ENCODE measurements around the gene SPEG.

The SPEG gene

GRCh38 chr2:219483451-219484342, 49.1 kb downstream of the SPEG start:
- DNase-seq, result no peak

- DNase-seq, result no peak
Observed at GRCh38 chr2:219484343-219485200, 49.9 kb downstream of the SPEG start.

- DNase-seq, result no peak
Observed at GRCh38 chr2:219485201-219485580, 50.5 kb downstream of the SPEG start.

GRCh38 chr2:219486380-219486959, 51.8 kb downstream of the SPEG start:
- DNase-seq, result no peak

GRCh38 chr2:219488149-219488843, 53.7 kb downstream of the SPEG start:
- DNase-seq, result no peak

- no peak for DNase-seq
Observed at GRCh38 chr2:219488844-219489194, 54.2 kb downstream of the SPEG start.

GRCh38 chr2:219489315-219489714, 54.7 kb downstream of the SPEG start:
- DNase-seq, result no peak

GRCh38 chr2:219490186-219490585, 55.5 kb downstream of the SPEG start:
- no peak for DNase-seq

- DNase-seq, result no peak
Observed at GRCh38 chr2:219490600-219491130, 56.0 kb downstream of the SPEG start.

- DNase-seq, result no peak
Observed at GRCh38 chr2:219491278-219491963, 56.8 kb downstream of the SPEG start.

GRCh38 chr2:219492575-219492974, 57.9 kb downstream of the SPEG start:
- DNase-seq, result no peak

GRCh38 chr2:219493086-219493485, 58.4 kb downstream of the SPEG start:
- no peak for DNase-seq

GRCh38 chr2:219494952-219495530, 60.4 kb downstream of the SPEG start:
- DNase-seq, result no peak

- peak; percentile 81 for DNase-seq
Observed at GRCh38 chr2:219495531-219496122, 61.0 kb downstream of the SPEG start.

GRCh38 chr2:219496247-219496824, 61.7 kb downstream of the SPEG start:
- no peak for DNase-seq

- no peak for DNase-seq
Observed at GRCh38 chr2:219496825-219497494, 62.3 kb downstream of the SPEG start.

GRCh38 chr2:219497495-219498279, 63.0 kb downstream of the SPEG start:
- peak; percentile 35 for DNase-seq

- DNase-seq, result peak; percentile 99
Observed at GRCh38 chr2:219498280-219499057, 63.8 kb downstream of the SPEG start, which contains the start of gene GMPPA. GMPPA (plus strand) TSS chr2:219498891; CDS start chr2:219499976, 1,085 bp downstream.

- DNase-seq, result no peak
Observed at GRCh38 chr2:219499058-219499307, 64.3 kb downstream of the SPEG start.
